Choroid plexus epithelial cell (primary cell): ENCODE results near the gene PEPD.

Source experiments
- DNase-seq: peaks from one replicate; pipeline ENCODE4 v3.0.0-alpha.2; 2010; ENCODE audit warnings: low read depth
- H3K4me3 ChIP-seq: 2 replicates; pipeline ENCODE4 v1.5.1; 2011; ENCODE audit warnings: low read depth, mild to moderate bottlenecking, control low read depth, low read length, moderate library complexity
- TF ChIP-seq, protein P1 (sequence below): conservative IDR thresholded peaks from 2 replicates; pipeline ENCODE4 v1.5.1; 2011; ENCODE audit warnings: low read depth, mild to moderate bottlenecking, control low read depth, inconsistent platforms, low read length, moderate library complexity

Gene PEPD

DNA sequence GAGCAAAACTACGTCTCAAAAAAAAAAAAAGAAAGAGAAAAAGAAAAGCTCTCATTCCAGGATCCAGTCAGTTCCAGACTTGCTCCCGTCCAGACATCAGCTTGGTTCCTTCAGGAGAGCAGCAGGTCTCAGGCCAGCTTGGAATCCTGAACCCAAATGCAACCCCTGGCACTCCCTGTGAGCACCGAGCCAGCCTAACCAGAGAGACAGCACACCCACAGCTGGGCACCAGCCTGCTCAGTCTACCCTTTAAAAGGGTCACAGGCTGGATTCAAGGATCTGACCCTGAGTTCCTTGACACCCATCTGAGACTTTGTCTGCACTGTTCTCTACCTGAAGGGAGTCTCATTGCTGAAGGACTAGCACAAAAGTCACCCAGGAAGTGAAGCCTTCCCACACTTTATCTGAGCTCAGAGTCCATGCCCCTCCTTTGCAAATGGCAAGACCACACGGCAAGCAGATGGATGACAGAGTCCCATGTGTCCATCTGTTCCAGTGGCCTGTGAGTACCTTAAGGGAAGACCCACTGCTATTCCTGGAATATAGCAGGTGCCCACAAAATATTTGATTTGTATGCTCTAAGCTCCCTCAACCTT is 1.4 kb downstream of the PEPD start:
- DNase-seq, result no peak
- no peak overlapping the region for H3K4me3 ChIP-seq
- TF ChIP-seq, protein P1, sequence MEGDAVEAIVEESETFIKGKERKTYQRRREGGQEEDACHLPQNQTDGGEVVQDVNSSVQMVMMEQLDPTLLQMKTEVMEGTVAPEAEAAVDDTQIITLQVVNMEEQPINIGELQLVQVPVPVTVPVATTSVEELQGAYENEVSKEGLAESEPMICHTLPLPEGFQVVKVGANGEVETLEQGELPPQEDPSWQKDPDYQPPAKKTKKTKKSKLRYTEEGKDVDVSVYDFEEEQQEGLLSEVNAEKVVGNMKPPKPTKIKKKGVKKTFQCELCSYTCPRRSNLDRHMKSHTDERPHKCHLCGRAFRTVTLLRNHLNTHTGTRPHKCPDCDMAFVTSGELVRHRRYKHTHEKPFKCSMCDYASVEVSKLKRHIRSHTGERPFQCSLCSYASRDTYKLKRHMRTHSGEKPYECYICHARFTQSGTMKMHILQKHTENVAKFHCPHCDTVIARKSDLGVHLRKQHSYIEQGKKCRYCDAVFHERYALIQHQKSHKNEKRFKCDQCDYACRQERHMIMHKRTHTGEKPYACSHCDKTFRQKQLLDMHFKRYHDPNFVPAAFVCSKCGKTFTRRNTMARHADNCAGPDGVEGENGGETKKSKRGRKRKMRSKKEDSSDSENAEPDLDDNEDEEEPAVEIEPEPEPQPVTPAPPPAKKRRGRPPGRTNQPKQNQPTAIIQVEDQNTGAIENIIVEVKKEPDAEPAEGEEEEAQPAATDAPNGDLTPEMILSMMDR, result no peak

DNA sequence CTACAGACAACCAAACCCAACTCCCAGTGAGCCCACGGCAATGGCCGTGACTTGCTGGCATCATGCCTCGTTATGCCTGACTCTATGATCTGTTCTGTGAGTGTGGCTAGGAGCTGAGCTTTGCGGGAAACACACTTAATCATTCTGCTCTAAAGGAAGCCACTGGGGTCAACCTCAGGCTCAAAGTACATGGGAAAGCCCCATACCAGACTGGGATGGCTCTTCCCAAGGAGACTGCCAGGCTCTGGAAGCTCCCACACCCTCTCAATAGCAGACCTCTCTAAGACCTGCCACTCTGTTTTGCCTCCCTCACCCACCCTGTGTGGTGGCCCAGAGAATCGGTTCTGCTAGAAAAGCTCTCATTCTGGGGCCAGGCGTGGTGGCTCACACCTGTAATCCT is 2.2 kb downstream of the PEPD start:
- no peak overlapping the region for H3K4me3 ChIP-seq
- DNase-seq, result no peak
- TF ChIP-seq, protein P1, result no peak

DNA sequence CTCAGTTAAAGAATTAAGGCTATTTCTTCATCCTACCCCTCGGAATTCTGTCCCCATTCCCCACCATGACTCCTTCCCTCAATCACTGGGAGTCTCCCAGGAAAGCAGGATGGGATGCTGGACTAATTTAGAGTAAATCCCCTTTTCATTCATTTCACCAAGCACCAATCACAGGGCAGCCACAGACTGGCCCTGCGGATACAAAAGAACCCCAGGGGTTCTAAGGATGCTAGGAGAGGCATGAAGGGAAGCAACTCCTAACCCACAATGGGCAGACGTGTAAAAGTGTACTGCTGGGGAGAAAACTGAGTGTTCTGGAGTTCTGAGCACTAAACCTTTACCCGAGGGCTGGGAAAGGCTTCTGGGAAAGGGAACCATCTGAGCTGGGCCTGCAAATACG is 3.0 kb downstream of the PEPD start:
- DNase-seq, result no peak
- TF ChIP-seq, protein P1, result no peak

DNA sequence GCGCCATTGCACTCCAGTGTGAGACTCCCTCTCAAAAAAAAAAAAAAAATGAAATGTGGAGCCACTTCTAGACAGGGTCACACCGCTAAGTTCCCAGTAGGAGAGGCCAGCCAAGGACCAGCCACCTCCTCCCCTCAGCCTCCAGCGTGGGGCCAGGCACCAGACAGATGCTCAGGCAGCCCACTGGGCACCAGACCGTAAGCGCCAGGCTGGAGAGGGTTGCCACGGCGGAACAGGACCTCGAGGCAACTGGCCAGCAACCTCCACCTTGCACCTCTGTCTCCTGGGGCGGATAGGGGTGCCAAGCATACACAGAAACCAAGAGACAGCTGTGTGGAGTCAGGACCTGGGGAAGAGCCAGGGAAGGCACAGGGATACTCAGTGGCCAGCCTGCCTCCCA is 3.7 kb downstream of the PEPD start:
- DNase-seq, result no peak
- no peak overlapping the region for H3K4me3 ChIP-seq
- TF ChIP-seq, protein P1, result no peak

More for the DNA sequence above, 3.0 kb downstream of the PEPD start:
- H3K4me3 ChIP-seq, result no peak overlapping the region

DNA sequence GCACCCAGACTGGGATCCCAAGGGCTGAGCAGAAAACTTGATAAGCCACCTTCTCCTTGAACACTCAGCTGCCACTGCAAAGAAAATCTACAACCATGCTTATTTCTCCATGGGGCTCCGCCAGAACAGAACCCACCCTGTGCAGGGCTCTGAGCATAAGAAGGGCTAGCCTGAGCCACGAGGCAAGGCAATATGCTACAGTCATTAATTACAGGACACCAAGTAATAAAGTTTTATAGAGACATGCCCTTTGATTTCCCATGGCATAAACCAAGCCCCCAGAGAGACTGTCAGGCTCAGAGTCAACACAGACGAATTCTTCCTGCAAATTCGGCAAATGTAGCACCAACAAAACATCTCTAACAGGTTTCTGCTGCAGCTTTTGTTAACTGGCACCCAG is 5.7 kb downstream of the PEPD start:
- no peak overlapping the region for H3K4me3 ChIP-seq
- TF ChIP-seq, protein P1, result no peak

DNA sequence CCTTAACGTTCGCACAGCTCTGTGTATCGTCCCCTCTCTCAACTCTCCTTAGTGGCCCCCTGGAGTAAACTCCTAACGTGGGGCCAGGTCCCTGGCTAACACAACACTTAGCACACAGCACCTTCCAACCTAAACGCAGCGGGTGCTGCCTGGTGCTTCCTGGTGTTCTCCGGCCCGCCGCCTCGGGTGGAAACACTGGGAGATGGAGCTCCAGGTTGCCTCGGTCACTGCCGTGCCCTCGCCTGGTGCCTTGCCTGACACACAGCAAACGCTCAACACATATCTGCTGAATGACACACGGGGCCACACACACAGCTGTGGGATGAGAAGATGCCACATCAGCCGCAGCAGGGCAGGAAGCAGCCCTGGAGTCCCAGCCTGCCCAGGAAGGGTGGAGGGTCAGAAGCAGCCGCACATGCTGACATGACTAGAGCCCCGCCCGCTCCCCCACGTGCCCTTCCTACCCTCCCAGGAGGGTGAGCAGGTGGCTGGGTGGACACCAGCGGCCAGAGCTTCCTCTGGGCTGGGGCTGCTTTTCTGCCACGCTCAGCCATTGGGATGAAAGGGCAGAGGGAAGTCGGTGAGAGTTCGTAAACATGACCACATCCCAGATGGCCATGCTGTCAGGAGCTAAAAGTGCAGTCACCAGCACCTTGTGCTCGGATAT is 6.6 kb downstream of the PEPD start:
- TF ChIP-seq, protein P1, result no peak
- H3K4me3 ChIP-seq, result no peak overlapping the region
- DNase-seq, result no peak

More for the DNA sequence above, 5.7 kb downstream of the PEPD start:
- DNase-seq, result no peak

DNA sequence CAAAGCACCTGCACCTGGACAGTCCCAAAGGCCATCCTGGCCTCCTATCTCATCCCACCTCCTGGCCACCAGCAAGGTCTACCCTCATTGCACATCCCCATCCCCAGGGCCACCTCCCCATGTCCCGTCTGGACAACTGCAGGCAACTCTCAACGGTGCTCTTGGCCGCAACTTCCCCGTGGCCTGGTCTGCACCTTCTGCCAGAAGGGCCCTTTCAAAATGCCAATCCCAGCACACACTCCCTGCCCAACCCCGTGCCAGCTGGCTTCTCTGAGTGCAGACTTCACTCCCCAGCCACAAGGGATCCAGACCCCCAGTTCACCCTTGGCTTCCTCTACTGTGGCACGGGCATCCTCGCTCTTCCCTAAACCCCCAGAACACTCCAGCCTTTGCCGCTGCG is 8.2 kb downstream of the PEPD start:
- TF ChIP-seq, protein P1, result no peak
- no peak for DNase-seq
- H3K4me3 ChIP-seq, result no peak overlapping the region
